Hematopoietic multipotent progenitor cell treated with erythropoietin and hydrocortisone succinate and interleukin-3 and kit ligand, for 17 days (in vitro differentiated cells): ENCODE measurements around the gene POU2AF3.
"Not testable (repeated sequence)": the region's sequence is repeated elsewhere in the genome, so short reads cannot be mapped to it uniquely, and the experiment has no call there.

Experiments
- DNase-seq: peaks from one replicate; pipeline ENCODE4 v3.0.0-alpha.2; 2015; ENCODE audit warnings: low spot score

POU2AF3 gene, protein sequence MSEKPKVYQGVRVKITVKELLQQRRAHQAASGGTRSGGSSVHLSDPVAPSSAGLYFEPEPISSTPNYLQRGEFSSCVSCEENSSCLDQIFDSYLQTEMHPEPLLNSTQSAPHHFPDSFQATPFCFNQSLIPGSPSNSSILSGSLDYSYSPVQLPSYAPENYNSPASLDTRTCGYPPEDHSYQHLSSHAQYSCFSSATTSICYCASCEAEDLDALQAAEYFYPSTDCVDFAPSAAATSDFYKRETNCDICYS

GRCh38 chr11:111298413-111299100 lies at the start of gene POU2AF3:
Gene POU2AF3, plus strand, starts transcription at chr11:111298546. Its CDS starts 36 bp downstream, at chr11:111298582.
- no peak for DNase-seq

GRCh38 chr11:111250936-111251335 lies 47.4 kb upstream of the POU2AF3 start:
- DNase-seq: no peak

GRCh38 chr11:111253131-111253530 lies 45.2 kb upstream of the POU2AF3 start:
- DNase-seq: no peak

GRCh38 chr11:111253630-111254029 lies 44.7 kb upstream of the POU2AF3 start:
- no peak for DNase-seq

DNA sequence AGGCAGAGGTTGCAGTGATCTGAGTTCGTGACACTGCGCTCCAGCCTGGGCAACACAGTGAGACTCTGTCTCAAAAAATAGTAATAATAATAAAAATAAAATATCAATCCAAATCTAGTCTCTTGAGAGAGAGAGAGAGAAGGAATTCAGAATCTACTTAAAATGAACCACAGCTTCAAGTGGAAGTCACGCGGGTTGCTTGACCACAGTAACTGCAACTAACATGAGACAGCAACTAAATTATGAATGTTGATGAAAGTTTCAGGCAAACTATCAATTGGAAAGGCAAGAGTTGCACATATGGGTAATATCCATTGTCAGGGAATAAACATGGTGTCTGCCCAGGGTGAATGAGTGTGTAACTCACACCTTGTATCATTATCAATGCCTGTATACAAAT lies 40.3 kb upstream of the POU2AF3 start:
- no peak for DNase-seq

GRCh38 chr11:111259896-111260295 lies 38.5 kb upstream of the POU2AF3 start:
- no peak for DNase-seq

DNA sequence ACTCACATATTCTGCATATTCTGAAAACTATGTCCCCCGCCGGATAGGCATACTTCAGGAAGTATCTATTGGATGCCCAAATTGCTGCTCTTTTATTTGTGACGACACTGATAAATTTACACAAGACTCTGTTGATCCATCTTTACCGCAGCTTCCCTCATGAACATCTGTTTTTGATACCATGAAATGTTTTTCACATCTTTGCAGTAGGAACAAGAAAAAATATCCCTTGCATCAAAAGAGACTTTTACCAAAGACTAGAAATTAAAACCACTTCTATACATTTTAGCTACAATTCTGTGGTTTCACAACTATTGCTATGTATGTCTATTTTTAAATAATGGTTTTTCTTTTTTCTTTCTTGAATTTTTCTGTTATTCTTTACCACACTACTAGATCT lies 37.5 kb upstream of the POU2AF3 start:
- no peak for DNase-seq

GRCh38 chr11:111264646-111265045 lies 33.7 kb upstream of the POU2AF3 start:
- no peak for DNase-seq

- DNase-seq: no peak
Observed at GRCh38 chr11:111265421-111265820, 32.9 kb upstream of the POU2AF3 start.

DNA sequence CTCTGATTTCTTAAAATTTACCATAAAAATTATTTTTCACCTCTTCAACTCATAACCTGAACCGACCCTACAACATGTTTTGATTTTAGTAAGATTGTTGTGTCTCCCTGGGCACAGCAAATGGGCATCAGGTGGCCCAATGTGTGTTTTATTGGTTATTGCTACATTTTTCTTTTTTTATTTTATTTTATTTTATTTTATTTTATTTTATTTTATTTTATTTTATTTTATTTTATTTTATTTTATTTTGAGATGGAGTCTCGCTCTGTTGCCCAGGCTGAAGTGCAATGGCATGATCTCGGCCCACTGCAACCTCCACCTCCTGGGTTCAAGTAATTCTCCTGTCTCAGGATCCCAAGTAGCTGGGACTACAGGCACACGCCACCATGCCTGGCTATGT lies 30.0 kb upstream of the POU2AF3 start:
- DNase-seq: not testable (repeated sequence)

DNA sequence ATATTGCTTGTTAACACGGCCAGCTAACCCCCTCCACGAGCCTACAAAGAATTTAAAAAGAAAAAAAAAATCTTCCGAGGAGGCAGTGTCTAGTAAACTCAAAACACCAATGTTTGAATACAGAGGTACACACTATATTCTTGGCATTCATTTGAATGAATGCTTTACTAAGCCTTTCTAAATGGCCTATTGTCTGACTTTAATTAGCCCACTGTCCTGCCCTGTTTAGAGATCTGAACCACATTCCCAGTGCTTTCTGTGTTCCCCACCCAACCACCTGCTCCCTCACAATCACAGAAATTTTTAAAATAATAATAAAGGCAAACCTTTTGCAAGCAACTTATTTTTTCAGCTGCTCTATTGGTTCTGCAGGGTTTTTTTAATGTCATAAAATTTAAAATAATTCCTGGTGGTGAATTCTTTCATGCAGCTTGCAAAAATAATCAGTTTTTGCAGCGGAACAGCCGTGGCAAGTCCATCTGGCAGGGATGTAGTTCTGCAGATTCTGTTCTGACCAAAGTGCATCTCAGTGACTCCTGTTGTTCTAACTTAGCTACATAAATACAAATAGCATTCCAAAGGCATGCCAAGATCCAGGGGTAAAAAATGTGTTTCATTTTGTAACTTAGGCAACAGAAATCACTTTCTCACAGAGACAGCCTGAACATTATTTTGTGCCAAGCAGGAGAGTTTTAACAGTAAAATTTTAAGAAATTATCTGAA lies 29.0 kb upstream of the POU2AF3 start:
- DNase-seq: no peak

- no peak for DNase-seq
Observed at GRCh38 chr11:111272420-111272819, 25.9 kb upstream of the POU2AF3 start.

GRCh38 chr11:111282562-111283075 lies 15.7 kb upstream of the POU2AF3 start:
- no peak for DNase-seq

DNA sequence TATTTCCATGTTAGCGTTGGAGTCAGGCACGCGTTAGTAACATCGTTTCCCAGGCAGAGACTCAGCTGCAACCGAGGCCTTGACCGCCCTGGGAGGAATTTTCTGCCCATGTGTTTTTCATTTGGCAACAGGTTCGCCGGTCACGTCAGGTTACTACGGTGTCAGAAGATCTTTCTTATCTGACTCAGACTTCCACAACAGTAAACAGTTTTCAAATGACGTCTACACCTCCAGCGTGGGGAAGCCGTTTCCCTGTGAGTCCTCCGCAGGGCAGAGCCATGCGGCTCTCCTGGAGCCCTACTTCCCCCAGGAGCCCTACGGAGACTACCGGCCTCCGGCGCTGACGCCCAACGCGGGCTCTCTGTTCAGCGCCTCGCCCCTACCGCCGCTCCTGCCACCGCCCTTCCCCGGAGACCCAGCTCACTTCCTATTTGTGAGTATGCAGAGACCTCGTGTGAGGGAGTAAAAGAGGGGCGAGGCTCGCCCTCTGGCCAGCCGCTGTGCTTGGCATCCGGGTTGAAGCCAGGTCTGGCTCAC lies 14.3 kb upstream of the POU2AF3 start:
- no peak for DNase-seq

GRCh38 chr11:111285189-111286091 lies 12.9 kb upstream of the POU2AF3 start:
- no peak for DNase-seq

- DNase-seq: no peak
Observed at GRCh38 chr11:111291764-111292163, 6.6 kb upstream of the POU2AF3 start.

DNA sequence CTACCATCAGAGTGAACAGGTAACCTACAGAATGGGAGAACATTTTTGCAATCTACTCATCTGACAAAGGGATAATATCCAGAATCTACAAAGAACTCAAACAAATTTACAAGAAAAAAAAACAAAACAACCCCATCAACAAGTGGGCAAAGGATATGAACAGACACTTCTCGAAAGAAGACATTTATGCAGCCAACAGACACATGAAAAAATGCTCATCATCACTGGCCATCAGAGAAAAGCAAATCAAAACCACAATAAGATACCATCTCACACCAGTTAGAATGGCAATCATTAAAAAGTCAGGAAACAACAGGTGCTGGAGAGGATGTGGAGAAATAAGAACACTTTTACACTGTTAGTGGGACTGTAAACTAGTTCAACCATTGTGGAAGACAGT lies 5.9 kb upstream of the POU2AF3 start:
- DNase-seq: not testable (repeated sequence)

DNA sequence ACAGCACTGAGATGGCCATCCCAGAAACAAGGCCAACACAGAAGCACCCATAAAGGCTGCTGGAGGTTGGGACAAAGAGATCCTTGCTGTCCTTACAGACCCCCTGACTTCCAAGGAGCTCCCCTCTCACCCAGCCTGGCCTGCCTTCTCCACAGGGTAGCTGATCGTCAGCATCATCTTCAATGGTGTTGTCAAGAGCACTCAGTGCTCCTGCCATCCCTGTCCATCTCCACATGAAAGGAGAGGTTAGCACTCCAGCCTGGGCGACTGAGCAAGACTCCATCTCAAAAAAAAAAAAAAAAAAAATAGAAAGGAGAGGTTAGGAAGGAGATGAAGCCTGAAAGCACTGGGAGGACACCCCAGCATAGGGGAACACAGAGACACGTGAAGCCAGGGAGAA lies 2.1 kb upstream of the POU2AF3 start:
- DNase-seq: no peak

GRCh38 chr11:111297696-111298095 lies 650 bp upstream of the POU2AF3 start:
- no peak for DNase-seq

- DNase-seq: no peak
Observed at GRCh38 chr11:111299101-111300026, 1.0 kb downstream of the POU2AF3 start.
